ENCODE results near the gene C1orf174. TPM values are rescaled to one million over a fixed set of nuclear protein-coding genes. Genes with fewer than 3 reads are reported as not detected.

Gene C1orf174
- polyA plus RNA-seq = 29.4 TPM

GRCh38 chr1:3900150-3900968 lies at the start of gene C1orf174:
Gene C1orf174 (minus strand): TSS chr1:3900272. CDS start chr1:3900186, 86 bp downstream.
- Mint-ChIP-seq H3K36me3 (peaks cover 7% of the 10 kb centered on the region), H3K27ac (peak within 1 kb of the TSS; percentile 94 to 99 (median 97)), H3K9me3 (peaks cover 2 to 6% (median 5%) of the 10 kb centered on the region in 3 donors), H3K4me3 (peak within 1 kb of the TSS; percentile 92 to 99 (median 96)), H3K27me3 (no peaks in the 10 kb centered on the region), H3K4me1 (peaks cover 10 to 12% (median 11%) of the 10 kb centered on the region in 3 donors)

- H3K27me3 Mint-ChIP-seq = peaks cover 12% of the 10 kb centered on the region
- peaks cover 0 to 7% (median 0%) of the 10 kb centered on the region in 3 donors for H3K9me3 Mint-ChIP-seq
- H3K27ac Mint-ChIP-seq = no peak overlapping the region
- no peaks in the 10 kb centered on the region for H3K36me3 Mint-ChIP-seq
- no peaks in the 10 kb centered on the region for H3K4me1 Mint-ChIP-seq
- no peak overlapping the region for H3K4me3 Mint-ChIP-seq
Measured at GRCh38 chr1:3948344-3948743, 48.3 kb upstream of the C1orf174 start.

- peaks cover 13% of the 10 kb centered on the region for H3K27me3 Mint-ChIP-seq
Measured at GRCh38 chr1:3945916-3946840, 46.1 kb upstream of the C1orf174 start.

GRCh38 chr1:3945222-3945621 lies 45.1 kb upstream of the C1orf174 start:
- Mint-ChIP-seq H3K9me3 (peaks cover 0 to 7% (median 0%) of the 10 kb centered on the region in 3 donors), H3K4me1 (no peaks in the 10 kb centered on the region), H3K27ac (no peak overlapping the region), H3K4me3 (no peak overlapping the region), H3K36me3 (no peaks in the 10 kb centered on the region), H3K27me3 (peaks cover 13% of the 10 kb centered on the region)

More at GRCh38 chr1:3945916-3946840, 46.1 kb upstream of the C1orf174 start:
- H3K36me3 Mint-ChIP-seq = no peaks in the 10 kb centered on the region
- H3K27ac Mint-ChIP-seq = no peak overlapping the region
- peaks cover 0 to 7% (median 0%) of the 10 kb centered on the region in 3 donors for H3K9me3 Mint-ChIP-seq
- H3K4me1 Mint-ChIP-seq = no peaks in the 10 kb centered on the region
- peak overlapping the region in 1 of 4 donors; percentile 60 for H3K4me3 Mint-ChIP-seq

GRCh38 chr1:3944578-3945125 lies 44.6 kb upstream of the C1orf174 start:
- no peaks in the 10 kb centered on the region for H3K4me1 Mint-ChIP-seq
- no peak overlapping the region for H3K27ac Mint-ChIP-seq
- peaks cover 0 to 5% (median 0%) of the 10 kb centered on the region in 3 donors for H3K9me3 Mint-ChIP-seq
- H3K4me3 Mint-ChIP-seq = no peak overlapping the region
- no peaks in the 10 kb centered on the region for H3K36me3 Mint-ChIP-seq
- H3K27me3 Mint-ChIP-seq = peaks cover 13% of the 10 kb centered on the region

- no peaks in the 10 kb centered on the region for H3K4me1 Mint-ChIP-seq
- no peaks in the 10 kb centered on the region for H3K36me3 Mint-ChIP-seq
- peaks cover 0 to 3% (median 0%) of the 10 kb centered on the region in 3 donors for H3K9me3 Mint-ChIP-seq
- no peak overlapping the region for H3K4me3 Mint-ChIP-seq
- H3K27ac Mint-ChIP-seq = no peak overlapping the region
- H3K27me3 Mint-ChIP-seq = peaks cover 13% of the 10 kb centered on the region
Measured at GRCh38 chr1:3943806-3944577, 43.9 kb upstream of the C1orf174 start.

GRCh38 chr1:3943123-3943431 lies 43.0 kb upstream of the C1orf174 start:
- no peaks in the 10 kb centered on the region for H3K4me1 Mint-ChIP-seq
- peak overlapping the region in 1 of 4 donors; percentile 32 for H3K4me3 Mint-ChIP-seq
- no peaks in the 10 kb centered on the region for H3K36me3 Mint-ChIP-seq
- H3K9me3 Mint-ChIP-seq = peaks cover 2 to 5% (median 3%) of the 10 kb centered on the region in 3 donors
- peak overlapping the region in 1 of 3 donors; percentile 35 for H3K27ac Mint-ChIP-seq
- H3K27me3 Mint-ChIP-seq = peaks cover 11% of the 10 kb centered on the region

GRCh38 chr1:3942416-3943122 lies 42.5 kb upstream of the C1orf174 start:
- Mint-ChIP-seq H3K27me3 (peaks cover 11% of the 10 kb centered on the region), H3K36me3 (no peaks in the 10 kb centered on the region), H3K4me1 (no peaks in the 10 kb centered on the region), H3K9me3 (peaks cover 2 to 5% (median 3%) of the 10 kb centered on the region in 3 donors), H3K27ac (peak overlapping the region in 1 of 3 donors; percentile 35), H3K4me3 (peak overlapping the region in 1 of 4 donors; percentile 32)

GRCh38 chr1:3940754-3941345 lies 40.8 kb upstream of the C1orf174 start:
- no peaks in the 10 kb centered on the region for H3K36me3 Mint-ChIP-seq
- H3K4me3 Mint-ChIP-seq = no peak overlapping the region
- peaks cover 3 to 5% (median 5%) of the 10 kb centered on the region in 3 donors for H3K9me3 Mint-ChIP-seq
- no peaks in the 10 kb centered on the region for H3K4me1 Mint-ChIP-seq
- no peak overlapping the region for H3K27ac Mint-ChIP-seq
- H3K27me3 Mint-ChIP-seq = peaks cover 8% of the 10 kb centered on the region

- H3K9me3 Mint-ChIP-seq = peaks cover 3 to 5% (median 5%) of the 10 kb centered on the region in 3 donors
- H3K36me3 Mint-ChIP-seq = no peaks in the 10 kb centered on the region
- peaks cover 8% of the 10 kb centered on the region for H3K27me3 Mint-ChIP-seq
- H3K4me3 Mint-ChIP-seq = no peak overlapping the region
- no peaks in the 10 kb centered on the region for H3K4me1 Mint-ChIP-seq
- H3K27ac Mint-ChIP-seq = no peak overlapping the region
Measured at GRCh38 chr1:3940081-3940753, 40.1 kb upstream of the C1orf174 start.

- H3K27me3 Mint-ChIP-seq = peaks cover 9% of the 10 kb centered on the region
- peaks cover 3 to 5% (median 5%) of the 10 kb centered on the region in 3 donors for H3K9me3 Mint-ChIP-seq
- H3K27ac Mint-ChIP-seq = no peak overlapping the region
- H3K4me1 Mint-ChIP-seq = no peaks in the 10 kb centered on the region
- peaks cover under 1% of the 10 kb centered on the region for H3K36me3 Mint-ChIP-seq
- H3K4me3 Mint-ChIP-seq = no peak overlapping the region
Measured at GRCh38 chr1:3939242-3940080, 39.4 kb upstream of the C1orf174 start.

- Mint-ChIP-seq H3K4me3 (no peak overlapping the region), H3K9me3 (peaks cover 0 to 10% (median 2%) of the 10 kb centered on the region in 3 donors), H3K36me3 (peaks cover 6% of the 10 kb centered on the region), H3K27me3 (peaks cover 5% of the 10 kb centered on the region), H3K4me1 (peaks cover 0 to 3% (median 3%) of the 10 kb centered on the region in 3 donors), H3K27ac (no peak overlapping the region)
Measured at GRCh38 chr1:3932156-3932919, 32.3 kb upstream of the C1orf174 start.

Data from IgD-negative memory B cell (primary cell).